ENCODE measurements around the gene MAST4. TPM values are rescaled to one million over a fixed set of nuclear protein-coding genes. Genes with fewer than 3 reads are reported as not detected.
A peak's percentile ranks its signal among the peaks of the same experiment; 100 is the strongest.

Gene MAST4
- polyA plus RNA-seq, 1 experiment = 4.0 TPM

DNA sequence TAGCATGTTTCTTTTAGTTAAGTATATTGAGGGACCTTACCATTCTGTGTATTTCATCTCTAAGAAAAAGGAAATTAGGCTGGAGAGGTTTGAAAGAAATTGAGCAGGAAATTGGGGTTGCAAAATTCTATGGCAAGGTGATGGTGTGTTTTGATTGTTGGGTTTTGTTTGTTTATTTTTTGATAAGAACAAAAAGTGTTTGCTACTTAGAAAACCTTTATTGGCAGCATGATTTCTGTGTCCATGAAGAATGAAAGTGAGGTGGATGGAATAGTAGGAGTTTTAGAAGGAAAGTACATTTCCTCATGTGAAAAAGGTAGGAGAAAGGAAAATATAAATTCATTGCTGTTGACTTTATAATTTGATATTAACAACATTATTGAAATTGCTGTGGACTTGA is 433.3 kb downstream of the MAST4 start:
- Histone ChIP-seq H3K4me3 (ENCODE audit: low read depth, low read length) (no peak overlapping the region), H3K27me3 (ENCODE audit: control insufficient read depth, insufficient read depth, low read length) (no peaks in the 10 kb centered on the region), H3K36me3 (ENCODE audit: control insufficient read depth, insufficient read depth, low read length) (no peaks in the 10 kb centered on the region)
- CTCF ChIA-PET = interaction anchor here (1.2 kb wide), 1 partner anchor 16 kb away, joined by 3 read pairs; no protein-coding TSS in a partner anchor
- DNase-seq (ENCODE audit: low read depth) = no peak
- TF ChIP-seq, protein P1, sequence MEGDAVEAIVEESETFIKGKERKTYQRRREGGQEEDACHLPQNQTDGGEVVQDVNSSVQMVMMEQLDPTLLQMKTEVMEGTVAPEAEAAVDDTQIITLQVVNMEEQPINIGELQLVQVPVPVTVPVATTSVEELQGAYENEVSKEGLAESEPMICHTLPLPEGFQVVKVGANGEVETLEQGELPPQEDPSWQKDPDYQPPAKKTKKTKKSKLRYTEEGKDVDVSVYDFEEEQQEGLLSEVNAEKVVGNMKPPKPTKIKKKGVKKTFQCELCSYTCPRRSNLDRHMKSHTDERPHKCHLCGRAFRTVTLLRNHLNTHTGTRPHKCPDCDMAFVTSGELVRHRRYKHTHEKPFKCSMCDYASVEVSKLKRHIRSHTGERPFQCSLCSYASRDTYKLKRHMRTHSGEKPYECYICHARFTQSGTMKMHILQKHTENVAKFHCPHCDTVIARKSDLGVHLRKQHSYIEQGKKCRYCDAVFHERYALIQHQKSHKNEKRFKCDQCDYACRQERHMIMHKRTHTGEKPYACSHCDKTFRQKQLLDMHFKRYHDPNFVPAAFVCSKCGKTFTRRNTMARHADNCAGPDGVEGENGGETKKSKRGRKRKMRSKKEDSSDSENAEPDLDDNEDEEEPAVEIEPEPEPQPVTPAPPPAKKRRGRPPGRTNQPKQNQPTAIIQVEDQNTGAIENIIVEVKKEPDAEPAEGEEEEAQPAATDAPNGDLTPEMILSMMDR (IDR thresholded peaks at IDR 0.05; ENCODE audit: insufficient read depth, low read depth, low read length) = no peak
- POLR2A ChIA-PET = no interaction called here

DNA sequence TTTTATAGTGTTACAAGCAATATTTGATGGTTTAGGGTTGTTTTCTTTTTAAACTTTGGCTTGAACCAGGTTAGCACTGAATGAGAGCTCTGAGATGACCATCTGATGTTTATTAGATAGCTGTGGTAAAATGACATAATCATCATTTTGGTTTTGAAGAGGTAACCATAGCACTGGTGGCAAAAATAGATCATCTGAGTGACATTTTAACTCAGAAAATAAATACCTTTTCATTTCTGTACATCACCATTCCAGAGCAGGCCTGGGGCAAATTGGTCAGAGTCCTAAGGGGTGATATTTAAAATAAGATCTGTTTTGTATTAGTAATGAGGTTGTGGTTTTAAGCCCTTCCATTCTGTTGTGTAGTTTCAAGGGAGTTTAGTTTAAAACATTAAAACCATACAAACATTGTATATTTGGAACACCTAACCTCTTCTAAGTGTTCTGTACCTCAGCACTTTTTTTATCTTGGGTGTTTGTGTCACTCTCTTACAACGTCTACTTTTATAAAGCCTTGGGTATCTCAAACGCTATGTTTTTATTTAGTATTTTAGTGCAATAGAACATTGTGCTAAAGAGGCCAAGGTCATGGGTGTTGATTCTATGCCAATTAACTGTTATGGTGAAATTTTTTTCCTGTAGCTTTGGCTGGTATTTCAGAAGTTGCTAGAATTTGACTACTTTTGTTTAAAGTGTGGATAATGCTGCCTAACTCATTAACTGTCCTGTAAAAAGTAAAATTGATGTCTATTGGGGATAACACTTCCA is 434.3 kb downstream of the MAST4 start:
- DNase-seq (ENCODE audit: low read depth) = peak; percentile 65
- Histone ChIP-seq H3K27me3 (ENCODE audit: control insufficient read depth, insufficient read depth, low read length) (no peaks in the 10 kb centered on the region), H3K36me3 (ENCODE audit: control insufficient read depth, insufficient read depth, low read length) (no peaks in the 10 kb centered on the region), H3K4me3 (ENCODE audit: low read depth, low read length) (no peak overlapping the region)
- POLR2A ChIA-PET = no interaction called here
- CTCF ChIA-PET = no interaction called here
- TF ChIP-seq, protein P1 (IDR thresholded peaks at IDR 0.05; ENCODE audit: insufficient read depth, low read depth, low read length) = no peak

DNA sequence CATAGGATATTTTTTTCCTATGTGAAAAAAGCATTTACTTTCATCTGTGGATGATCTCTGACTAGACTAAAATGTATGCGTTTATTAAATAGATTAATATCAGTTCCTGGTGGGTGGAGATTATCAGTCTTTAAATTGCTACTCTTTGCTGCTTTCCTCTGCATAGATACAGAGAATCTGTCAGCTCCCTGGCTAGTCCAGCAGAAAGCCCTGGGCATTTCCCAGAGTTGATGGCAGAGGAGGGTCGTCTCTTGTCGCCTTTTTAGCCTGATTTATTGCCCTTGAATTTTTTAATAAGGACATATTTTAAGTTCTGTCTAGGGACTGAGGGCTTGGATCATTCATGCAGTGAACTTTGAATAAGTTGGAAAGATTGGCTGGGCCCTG is 434.9 kb downstream of the MAST4 start:
- Histone ChIP-seq H3K27me3 (ENCODE audit: control insufficient read depth, insufficient read depth, low read length) (no peaks in the 10 kb centered on the region), H3K4me3 (ENCODE audit: low read depth, low read length) (no peak overlapping the region), H3K36me3 (ENCODE audit: control insufficient read depth, insufficient read depth, low read length) (no peaks in the 10 kb centered on the region)
- ChIA-PET POLR2A (no interaction called here), CTCF (no interaction called here)
- no peak for DNase-seq (ENCODE audit: low read depth)
- TF ChIP-seq, protein P1 (IDR thresholded peaks at IDR 0.05; ENCODE audit: insufficient read depth, low read depth, low read length) = no peak

DNA sequence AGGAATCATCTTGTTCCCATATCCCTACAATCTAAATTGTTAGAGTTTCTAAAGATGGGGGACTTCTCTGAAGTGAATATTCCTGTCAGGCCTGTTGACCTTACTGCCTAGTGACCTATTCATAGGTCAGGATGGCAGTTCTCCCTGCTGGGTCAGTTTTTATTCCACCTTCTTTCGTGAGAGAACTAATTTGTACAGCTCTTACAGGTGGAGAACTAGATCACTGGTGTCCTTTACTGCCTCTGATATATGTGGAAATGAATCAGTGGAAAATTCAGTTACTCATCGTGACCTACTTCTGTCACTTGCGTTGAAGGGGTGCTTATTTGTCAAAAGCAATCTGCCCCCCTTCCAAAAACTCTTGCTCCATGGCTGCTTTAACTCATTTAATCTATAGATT is 435.5 kb downstream of the MAST4 start:
- no peak for DNase-seq (ENCODE audit: low read depth)
- ChIA-PET CTCF (no interaction called here), POLR2A (no interaction called here)
- Histone ChIP-seq H3K27me3 (ENCODE audit: control insufficient read depth, insufficient read depth, low read length) (no peaks in the 10 kb centered on the region), H3K4me3 (ENCODE audit: low read depth, low read length) (no peak overlapping the region), H3K36me3 (ENCODE audit: control insufficient read depth, insufficient read depth, low read length) (no peaks in the 10 kb centered on the region)
- TF ChIP-seq, protein P1 (IDR thresholded peaks at IDR 0.05; ENCODE audit: insufficient read depth, low read depth, low read length) = no peak

DNA sequence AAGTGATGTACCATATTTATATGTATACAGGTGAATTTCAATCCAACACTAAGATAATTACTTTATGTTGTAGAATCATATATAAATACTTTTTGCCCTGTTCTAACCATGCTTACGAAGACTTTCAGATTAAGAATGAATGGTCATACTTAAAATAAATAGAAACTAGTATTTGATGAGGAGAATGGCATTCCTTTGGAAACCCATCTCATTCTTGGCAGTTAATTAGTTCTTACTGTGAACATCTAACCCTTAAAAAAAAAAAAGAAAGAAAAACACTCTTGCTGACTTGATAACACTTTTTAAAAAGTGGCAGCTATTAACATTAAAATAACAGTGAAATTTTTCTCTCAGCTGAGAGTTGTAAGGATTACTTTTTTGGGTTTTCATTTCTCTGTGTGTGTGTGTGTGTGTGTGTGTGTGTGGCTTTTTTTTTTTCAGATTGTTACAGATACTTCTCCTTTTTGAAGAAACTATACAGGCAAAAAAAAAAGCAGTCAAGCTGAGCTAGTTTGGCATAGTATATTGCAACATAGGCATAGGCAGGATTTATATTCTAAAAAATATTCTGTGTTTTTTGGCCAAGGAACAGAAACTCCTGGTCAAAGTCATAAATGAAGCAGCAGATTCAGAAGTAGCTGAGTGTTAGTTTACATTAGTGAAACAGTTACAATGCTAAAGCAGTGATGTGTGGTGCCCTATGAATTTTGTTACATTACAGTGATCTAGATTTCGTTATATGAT is 436.9 kb downstream of the MAST4 start:
- TF ChIP-seq, protein P1 (IDR thresholded peaks at IDR 0.05; ENCODE audit: insufficient read depth, low read depth, low read length) = no peak
- POLR2A ChIA-PET = no interaction called here
- no peak for DNase-seq (ENCODE audit: low read depth)

More for the DNA sequence above, 436.9 kb downstream of the MAST4 start:
- H3K27me3 ChIP-seq (ENCODE audit: control insufficient read depth, insufficient read depth, low read length) = no peaks in the 10 kb centered on the region
- CTCF ChIA-PET = interaction anchor here (0.6 to 0.7 kb wide), 2 partner anchors 11 to 15 kb away, joined by 3 read pairs; no protein-coding TSS in a partner anchor
- H3K36me3 ChIP-seq (ENCODE audit: control insufficient read depth, insufficient read depth, low read length) = no peaks in the 10 kb centered on the region
- H3K4me3 ChIP-seq (ENCODE audit: low read depth, low read length) = no peak overlapping the region

Measured in BJ (cell line).